Measurements from ENCODE around the gene LRRC61.
"Not testable (repeated sequence)": the region's sequence is repeated elsewhere in the genome, so short reads cannot be mapped to it uniquely, and the experiment has no call there.

LRRC61 gene

GRCh38 chr7:150385302-150385723 is 62.2 kb downstream of the LRRC61 start (continued):
- no peak for TF ChIP-seq TSHZ2 (CRISPR knock-in tag; IDR thresholded peaks at IDR 0.05)
- TF ChIP-seq ZFP3 (CRISPR knock-in tag; IDR thresholded peaks at IDR 0.05) = no peak
- TF ChIP-seq PPARA (CRISPR knock-in tag; IDR thresholded peaks at IDR 0.05; ENCODE audit: borderline replicate concordance) = no peak
- TF ChIP-seq ISL1 (CRISPR knock-in tag; IDR thresholded peaks at IDR 0.05) = no peak

GRCh38 chr7:150385884-150386283 is 62.7 kb downstream of the LRRC61 start:
- ATAC-seq = not testable (repeated sequence)
